Right cardiac atrium (tissue), 5 donors: Measurements from ENCODE around the gene SWSAP1. TPM values are rescaled to one million over a fixed set of nuclear protein-coding genes. Genes with fewer than 3 reads are reported as not detected.

Experiments
- ATAC-seq, 2 donors: fragments of 200-7000 bp; cut with Tn5 transposase; one replicate each; pipeline versions ENCODE4 v1.8.0 to v1.9.1; 2020; ENCODE audit warnings: moderate library complexity in 2 of 2, mild to moderate bottlenecking in 1 of 2
- DNase-seq, 3 donors: peaks; one replicate each; pipeline ENCODE4 v3.0.0-alpha.2; 2020
- H3K27ac ChIP-seq: one replicate; pipeline ENCODE4 v1.5.1; 2013; ENCODE audit warnings: mild to moderate bottlenecking, low read length, control low read depth, moderate library complexity
- H3K27me3 ChIP-seq: one replicate; pipeline ENCODE4 v1.6.1; 2013; ENCODE audit not compliant: control insufficient read depth, insufficient read depth
- H3K4me1 ChIP-seq: one replicate; pipeline ENCODE4 v1.6.1; 2013; ENCODE audit warnings: low read length; ENCODE audit not compliant: control insufficient read depth, insufficient read depth
- H3K4me3 ChIP-seq: one replicate; pipeline ENCODE4 v1.5.1; 2013; ENCODE audit warnings: low read length, control low read depth
- H3K9me3 ChIP-seq: one replicate; pipeline ENCODE4 v1.6.1; 2013; ENCODE audit warnings: low read length; ENCODE audit not compliant: control insufficient read depth
- WGBS: extraction: QIAGEN DNeasy Blood & Tissue Kit; methylation state at CpG from one replicate; pipeline ENCODE4 v1.1.7; 2013; 5-methylcytosine and 5-hydroxymethylcytosine counted together
- intact Hi-C, 4 donors: fragments of 100-400 bp; cut with DNase I; formaldehyde crosslinking; loops; one replicate each; pipeline versions ENCODE4 v1.11.0 to v1.14.0; 2022 to 2023
- polyA plus RNA-seq: library from polyadenylated mRNA; stranded (reverse); fragments of 200-250 nt; gene quantifications from one replicate; pipeline ENCODE4 v1.2.3, GENCODE V29; 2013
- total RNA-seq, 4 donors: library from RNA; stranded (reverse); fragmentation: NEBNext Ultra II Directional; extraction: Animal tissue kit (Norgen Biotek cat#: 25700); gene quantifications; one replicate each; pipeline ENCODE4 v1.2.1, GENCODE V29; 2021
- donor health status: healthy with polysubstance abuse.
- donor health status: DM: no; HTN: yes; CAD: no.
- donor health status: DM: no; HTN: no; CAD: no.
- donor health status: DM: no; HTN: yes; CAD: no; lungs with severe emphysema.
- donor health status: DM: yes; HTN: yes; CAD: no.

Gene SWSAP1
- total and polyA plus RNA-seq, 5 donors, result 1.0 to 1.9 (median 1.4) TPM

DNA sequence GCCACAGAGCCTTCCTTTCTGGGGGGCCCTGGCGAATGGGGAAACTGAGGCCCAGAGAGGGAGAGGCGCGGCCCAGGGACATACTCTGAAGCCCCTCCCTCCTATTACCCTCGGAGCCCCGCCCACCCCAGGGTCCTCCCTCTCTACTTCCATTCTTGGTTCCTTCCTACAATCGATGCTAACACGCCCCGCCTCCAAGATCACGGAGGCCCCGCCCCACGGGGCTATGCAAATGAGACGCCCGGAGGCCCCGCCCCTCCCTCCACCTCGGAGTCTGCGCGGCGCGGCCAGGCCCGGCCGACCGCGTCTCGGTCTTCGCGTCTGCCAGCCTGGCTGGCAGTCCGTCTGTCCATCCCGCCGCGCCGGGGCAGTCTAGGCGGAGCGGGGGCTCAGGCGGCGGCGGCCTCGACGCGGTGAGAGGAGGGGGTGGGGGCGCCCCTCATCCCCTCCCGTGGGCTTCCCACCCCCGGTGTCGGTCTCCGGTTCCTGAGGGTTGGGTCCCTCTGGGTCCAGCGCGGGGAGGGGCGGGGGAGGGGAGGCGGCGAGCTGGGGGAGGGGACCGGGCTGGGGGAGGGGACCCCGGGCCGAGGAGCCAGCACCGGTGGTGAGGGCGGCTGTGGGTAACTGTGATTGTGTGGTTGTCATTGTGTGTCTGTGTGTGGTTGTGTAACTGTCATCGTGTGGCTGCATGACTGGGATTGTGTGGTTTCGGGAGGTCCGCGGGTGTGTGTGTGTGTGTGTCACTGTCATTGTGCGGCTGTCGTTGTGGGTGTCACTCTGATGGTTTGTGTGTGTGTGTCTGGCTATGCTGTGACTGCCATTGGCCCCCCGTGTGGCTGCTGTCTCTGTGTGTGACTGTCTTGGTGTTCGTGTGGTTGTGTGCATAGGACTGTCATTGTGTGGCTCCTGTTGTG, 19.0 kb upstream of the SWSAP1 start, which contains the start of gene PLPPR2:
Gene PLPPR2 (plus strand): TSS at position 273 of the 914 bp plus-strand sequence. CDS start 2,242 bp downstream, outside the sequence.
- DNase-seq, result peak; percentile 98 to 99 (median 98)
- intact Hi-C loops, result no loop called here
- peak; percentile 95 to 96 for ATAC-seq
- Histone ChIP-seq H3K4me1 (peaks cover 10% of the 10 kb centered on the region), H3K9me3 (no peaks in the 10 kb centered on the region), H3K27ac (peak within 1 kb of the TSS; percentile 45), H3K27me3 (no peaks in the 10 kb centered on the region), H3K4me3 (peak within 1 kb of the TSS; percentile 83)
- 3% methylated on average over 62 of the region's 62 CpGs for WGBS

DNA sequence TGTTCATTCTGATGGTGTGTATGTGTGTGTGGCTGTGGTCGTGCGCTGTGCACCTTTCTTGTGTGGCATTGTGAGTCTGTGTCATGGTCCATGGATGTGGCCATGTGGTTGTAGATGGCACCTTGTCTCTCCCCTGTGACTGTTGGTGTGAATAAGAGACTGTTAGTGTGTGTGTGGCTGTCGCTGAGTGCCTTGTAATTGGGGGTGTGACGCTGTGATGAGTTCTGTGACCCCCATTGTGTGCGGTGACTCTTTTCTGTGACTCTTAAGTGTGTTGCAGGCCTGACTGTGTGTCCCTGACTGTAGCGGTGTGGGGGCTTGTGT, 18.4 kb upstream of the SWSAP1 start:
- DNase-seq (no peak), ATAC-seq (no peak)
- H3K27ac ChIP-seq, result no peak overlapping the region
- H3K9me3 ChIP-seq, result no peaks in the 10 kb centered on the region
- 81% methylated on average over 6 of the region's 6 CpGs for WGBS
- H3K27me3 ChIP-seq, result no peaks in the 10 kb centered on the region
- H3K4me3 ChIP-seq, result peak overlapping the region; percentile 83
- intact Hi-C loops, result no loop called here
- peaks cover 10% of the 10 kb centered on the region for H3K4me1 ChIP-seq

DNA sequence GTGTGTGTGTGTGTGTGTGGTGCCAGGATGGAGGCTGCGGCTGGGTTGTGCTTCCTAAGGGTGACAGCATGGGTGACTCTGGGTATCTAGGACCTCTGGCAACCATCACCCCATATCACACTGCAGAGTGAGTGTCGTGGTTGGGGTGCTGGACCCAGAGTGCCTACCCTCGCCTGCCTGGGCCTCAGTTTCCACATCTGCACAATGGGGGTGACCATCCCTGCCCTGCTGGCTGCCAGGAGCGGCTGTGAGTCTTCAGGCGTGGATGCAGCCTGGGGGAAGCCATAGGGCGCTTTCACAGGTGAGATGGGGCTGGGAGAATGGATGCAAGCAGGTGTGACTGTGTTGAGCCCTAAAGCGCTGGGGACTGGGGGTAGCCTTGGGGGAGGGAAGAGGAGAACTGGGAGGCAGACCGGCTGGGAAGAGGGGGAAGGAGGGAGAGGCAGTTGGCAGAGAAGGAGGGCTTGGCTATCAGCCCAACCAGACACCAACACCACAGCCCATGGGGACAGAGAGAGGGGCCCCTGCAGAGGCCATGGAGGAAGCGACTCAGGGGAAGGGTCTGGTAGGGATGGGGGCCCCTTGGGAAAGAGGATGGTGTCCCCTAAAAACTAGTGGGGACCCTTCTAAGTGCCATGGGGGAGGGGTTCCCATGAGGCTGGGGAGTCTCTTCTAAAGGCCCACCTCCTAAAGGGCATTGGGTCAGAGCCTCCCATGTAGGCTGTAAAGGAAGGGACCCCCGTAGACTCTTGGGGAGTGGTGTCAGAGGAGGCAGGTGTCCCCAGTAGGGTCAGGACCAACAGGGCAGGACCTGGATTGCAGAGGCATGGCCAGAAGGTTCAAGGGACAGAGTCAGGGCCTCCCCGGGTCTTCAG, 17.6 kb upstream of the SWSAP1 start:
- H3K4me3 ChIP-seq, result no peak overlapping the region
- intact Hi-C loops, result no loop called here
- no peaks in the 10 kb centered on the region for H3K27me3 ChIP-seq
- H3K9me3 ChIP-seq, result no peaks in the 10 kb centered on the region
- DNase-seq, result peak in 1 of 3 donors; percentile 58
- H3K27ac ChIP-seq, result no peak overlapping the region
- WGBS, result 80% methylated on average over 11 of the region's 11 CpGs
- no peak for ATAC-seq
- H3K4me1 ChIP-seq, result peaks cover 10% of the 10 kb centered on the region

GRCh38 chr19:11359421-11359820, 15.0 kb upstream of the SWSAP1 start:
- ATAC-seq (no peak), DNase-seq (peak in 1 of 3 donors; percentile 47)
- WGBS, result 89% methylated on average over 11 of the region's 11 CpGs
- H3K4me3 ChIP-seq, result no peak overlapping the region
- H3K27me3 ChIP-seq, result no peaks in the 10 kb centered on the region
- intact Hi-C loops, result no loop called here
- H3K9me3 ChIP-seq, result no peaks in the 10 kb centered on the region
- peaks cover 10% of the 10 kb centered on the region for H3K4me1 ChIP-seq
- no peak overlapping the region for H3K27ac ChIP-seq

DNA sequence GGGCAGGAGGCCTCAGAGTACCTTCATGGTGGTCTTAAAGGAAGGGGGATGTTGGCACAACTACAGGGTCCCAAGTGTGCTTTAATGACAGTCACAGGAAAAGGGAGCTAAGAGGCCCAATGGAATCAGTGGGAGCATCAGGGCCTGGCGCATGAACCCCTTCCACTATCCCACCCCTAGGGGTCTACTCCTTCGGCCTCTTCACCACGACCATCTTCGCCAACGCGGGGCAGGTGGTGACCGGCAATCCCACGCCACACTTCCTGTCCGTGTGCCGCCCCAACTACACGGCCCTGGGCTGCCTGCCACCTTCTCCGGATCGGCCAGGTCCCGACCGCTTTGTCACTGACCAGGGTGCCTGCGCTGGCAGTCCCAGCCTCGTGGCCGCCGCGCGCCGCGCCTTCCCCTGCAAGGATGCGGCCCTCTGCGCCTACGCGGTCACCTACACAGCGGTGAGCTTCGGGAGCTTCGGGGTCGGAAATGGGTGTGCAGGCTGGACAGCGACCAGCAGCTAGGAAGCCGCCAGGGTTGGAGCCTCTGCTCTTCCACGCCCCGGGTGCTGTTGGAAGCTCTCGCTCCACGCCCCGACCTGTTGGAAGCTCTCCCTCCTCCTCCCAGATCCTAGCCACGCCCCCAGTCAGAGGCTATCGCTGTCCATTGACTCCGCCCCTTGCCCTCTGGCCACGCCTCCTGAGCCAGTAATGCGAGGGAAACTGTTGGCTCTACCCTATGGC, 13.3 kb upstream of the SWSAP1 start:
- Histone ChIP-seq H3K27ac (no peak overlapping the region), H3K4me1 (peaks cover 4% of the 10 kb centered on the region), H3K4me3 (no peak overlapping the region), H3K27me3 (no peaks in the 10 kb centered on the region), H3K9me3 (no peaks in the 10 kb centered on the region)
- ATAC-seq (peak; percentile 41 to 47), DNase-seq (peak; percentile 59 to 78 (median 73))
- 59% methylated on average over 43 of the region's 43 CpGs for WGBS
- intact Hi-C loops, result no loop called here

- H3K4me3 ChIP-seq, result no peak overlapping the region
- H3K4me1 ChIP-seq, result no peaks in the 10 kb centered on the region
- H3K9me3 ChIP-seq, result no peaks in the 10 kb centered on the region
- H3K27me3 ChIP-seq, result no peaks in the 10 kb centered on the region
- no peak for ATAC-seq
- peak in 1 of 3 donors; percentile 53 for DNase-seq
- intact Hi-C loops, result no loop called here
- no peak overlapping the region for H3K27ac ChIP-seq
- WGBS, result 80% methylated on average over 35 of the region's 35 CpGs
These were observed 12.4 kb upstream of the SWSAP1 start for GRCh38 chr19:11361771-11362731.

DNA sequence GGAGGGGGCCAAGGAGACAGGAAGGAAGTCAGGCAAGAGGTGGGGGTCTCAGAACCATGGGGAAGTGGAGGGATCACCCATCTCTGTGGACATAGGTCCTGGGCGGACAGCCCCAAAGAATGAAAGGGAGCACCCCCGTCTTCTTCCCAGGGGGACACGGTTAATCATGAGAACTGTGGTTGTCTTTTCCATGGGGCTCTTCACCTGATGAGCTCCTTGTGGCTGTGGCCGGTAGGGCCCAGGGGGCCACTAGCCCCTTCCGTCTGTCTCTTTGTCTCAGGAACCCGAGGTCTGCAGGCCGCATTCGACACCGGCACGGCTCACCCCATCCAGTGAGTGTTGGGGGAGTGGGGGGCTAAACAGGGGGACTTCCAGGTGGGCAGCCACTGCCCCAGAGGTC, 10.6 kb upstream of the SWSAP1 start:
- no peaks in the 10 kb centered on the region for H3K4me1 ChIP-seq
- peak in 1 of 3 donors; percentile 16 for DNase-seq
- no peak overlapping the region for H3K4me3 ChIP-seq
- no peak overlapping the region for H3K27ac ChIP-seq
- H3K27me3 ChIP-seq, result no peaks in the 10 kb centered on the region
- no peaks in the 10 kb centered on the region for H3K9me3 ChIP-seq
- WGBS, result 90% methylated on average over 10 of the region's 10 CpGs
- intact Hi-C loops, result no loop called here
- ATAC-seq, result no peak

DNA sequence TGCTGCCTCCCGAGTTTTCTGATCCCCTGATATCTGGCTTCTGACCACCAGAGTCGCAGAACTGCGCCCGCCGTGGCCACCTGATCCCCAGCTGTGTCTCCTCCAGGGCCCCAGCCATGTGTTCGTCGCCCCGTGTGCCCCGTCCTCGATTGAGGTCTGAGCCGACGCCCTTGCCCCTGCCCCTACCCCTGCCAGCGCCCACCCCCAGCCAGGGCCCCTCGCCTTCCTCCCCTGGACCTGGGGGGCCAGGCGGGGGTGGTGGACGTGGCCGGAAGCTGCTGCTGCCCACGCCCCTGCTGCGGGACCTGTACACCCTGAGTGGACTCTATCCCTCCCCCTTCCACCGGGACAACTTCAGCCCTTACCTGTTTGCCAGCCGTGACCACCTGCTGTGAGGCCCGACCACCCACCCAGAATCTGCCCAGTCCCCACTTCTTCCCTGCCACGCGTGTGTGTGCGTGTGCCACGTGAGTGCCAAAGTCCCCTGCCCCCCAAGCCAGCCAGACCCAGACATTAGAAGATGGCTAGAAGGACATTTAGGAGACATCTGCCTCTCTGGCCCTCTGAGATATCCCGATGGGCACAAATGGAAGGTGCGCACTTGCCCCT, 10.1 kb upstream of the SWSAP1 start:
- no peaks in the 10 kb centered on the region for H3K27me3 ChIP-seq
- 93% methylated on average over 28 of the region's 28 CpGs for WGBS
- H3K4me3 ChIP-seq, result no peak overlapping the region
- H3K4me1 ChIP-seq, result no peaks in the 10 kb centered on the region
- H3K27ac ChIP-seq, result no peak overlapping the region
- ATAC-seq, result peak in 1 of 2 donors; percentile 8
- H3K9me3 ChIP-seq, result no peaks in the 10 kb centered on the region
- DNase-seq, result peak in 1 of 3 donors; percentile 49
- intact Hi-C loops, result no loop called here

DNA sequence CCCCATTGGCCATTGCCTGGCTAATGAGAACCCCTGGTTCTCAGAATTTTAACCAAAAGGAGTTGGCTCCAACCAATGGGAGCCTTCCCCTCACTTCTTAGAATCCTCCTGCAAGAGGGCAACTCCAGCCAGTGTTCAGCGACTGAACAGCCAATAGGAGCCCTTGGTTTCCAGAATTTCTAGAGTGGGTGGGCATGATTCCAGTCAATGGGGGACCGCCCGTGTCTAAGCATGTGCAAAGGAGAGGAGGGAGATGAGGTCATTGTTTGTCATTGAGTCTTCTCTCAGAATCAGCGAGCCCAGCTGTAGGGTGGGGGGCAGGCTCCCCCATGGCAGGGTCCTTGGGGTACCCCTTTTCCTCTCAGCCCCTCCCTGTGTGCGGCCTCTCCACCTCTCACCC, 9.5 kb upstream of the SWSAP1 start:
- 65% methylated on average over 5 of the region's 5 CpGs for WGBS
- Histone ChIP-seq H3K9me3 (no peaks in the 10 kb centered on the region), H3K27ac (no peak overlapping the region), H3K4me1 (no peaks in the 10 kb centered on the region), H3K4me3 (no peak overlapping the region), H3K27me3 (no peaks in the 10 kb centered on the region)
- intact Hi-C loops, result no loop called here
- ATAC-seq (no peak), DNase-seq (peak in 1 of 3 donors; percentile 49)
